Stimulated activated CD8-positive, alpha-beta memory T cell treated with anti-CD3 and anti-CD28 coated beads, Interleukin-7, amount 100 ng/mL, for 48 hours (primary cell): ENCODE data around the gene CUEDC2.

Experiments
- DNase-seq, 2 donors: peaks; one replicate each; pipeline ENCODE4 v3.0.0-alpha.2; 2020; ENCODE audit warnings: low read depth in 1 of 2; ENCODE audit errors: extremely low read depth in 1 of 2

CUEDC2 gene

DNA sequence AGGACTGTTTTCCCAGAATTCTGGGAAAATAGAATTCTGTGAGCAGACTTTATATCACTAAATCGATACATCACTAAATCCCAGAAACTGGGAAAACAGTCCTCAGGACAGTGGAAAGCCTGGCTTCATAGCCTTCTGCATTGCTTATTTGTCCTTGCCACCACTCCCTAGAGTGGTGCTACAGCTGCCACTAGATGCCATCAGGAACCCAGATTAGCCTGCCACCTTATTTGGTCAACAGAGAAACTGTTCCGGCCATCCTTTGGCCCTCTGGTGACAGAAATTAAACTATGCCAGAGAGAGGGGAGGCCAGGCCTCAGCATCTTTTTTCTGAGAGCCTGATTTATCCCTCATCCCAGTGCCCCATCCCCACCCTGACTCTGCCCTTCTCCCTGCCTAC is 56.5 kb downstream of the CUEDC2 start:
- DNase-seq = no peak

DNA sequence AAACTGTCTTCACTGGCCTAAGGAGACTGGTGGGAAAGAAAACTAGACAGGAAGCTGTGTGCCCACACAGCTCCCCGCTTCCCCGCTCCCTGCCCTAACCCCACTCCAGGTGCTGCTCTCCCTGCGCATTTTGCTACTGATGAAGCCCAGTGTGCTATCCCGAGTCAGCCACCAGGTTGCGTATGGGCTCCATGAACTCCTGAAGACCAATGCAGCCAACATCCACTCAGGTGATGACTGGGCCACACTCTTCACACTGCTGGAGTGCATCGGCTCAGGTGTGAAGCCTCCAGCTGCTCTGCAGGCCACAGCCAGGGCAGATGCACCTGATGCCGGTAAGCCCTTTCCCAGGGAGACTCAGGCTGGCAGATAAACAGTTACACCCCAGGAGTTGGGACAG is 57.1 kb downstream of the CUEDC2 start:
- no peak for DNase-seq
